Endothelial cell of umbilical vein (primary cell): ENCODE measurements around the gene CNR2. TPM values are rescaled to one million over a fixed set of nuclear protein-coding genes. Genes with fewer than 3 reads are reported as not detected.

Source experiments
- BruUV-seq: library from RNA; stranded (reverse); fragments of 400-500 nt; replicated peaks from 2 replicates; lab custom pipeline; 2021; lab: Mats Ljungman, UMichigan
- CTCF ChIA-PET: fragments of 300-600, 350-600 bp; sonication (Branson Sonifier 250); formaldehyde crosslinking; loops from one replicate; lab custom pipeline; 2021; ENCODE audit warnings: antibody characterized with exemption, inconsistent platforms; lab: Charles Lee
- POLR2A ChIA-PET: fragments of 300-600, 350-600 bp; sonication (Branson Sonifier 250); formaldehyde crosslinking; loops from one replicate; lab custom pipeline; 2021; ENCODE audit warnings: antibody characterized with exemption, inconsistent platforms; lab: Charles Lee
- DNase-seq: peaks from one replicate; pipeline ENCODE4 v3.0.0-alpha.2; 2011; ENCODE audit warnings: low read depth, low spot score
- FAIRE-seq: peaks from 2 replicates; lab custom pipeline; 2011; peaks lifted over from hg19 to GRCh38; lab: Jason Lieb, UNC
- H2AFZ ChIP-seq: 2 replicates; pipeline ENCODE4 v1.6.0; 2012; ENCODE audit warnings: low read depth, low read length, control low read depth, inconsistent platforms
- H3K27ac ChIP-seq: 2 replicates; pipeline ENCODE4 v1.5.1; 2011; ENCODE audit warnings: low read depth, mild to moderate bottlenecking, control low read depth, low read length, moderate library complexity; ENCODE audit not compliant: insufficient read depth
- H3K27me3 ChIP-seq, 2 experiments: 2 replicates each; pipeline versions ENCODE4 v1.6.0 to v1.6.1; 2011; ENCODE audit warnings: low read length in 2 of 2, mixed read lengths in 1 of 2; ENCODE audit not compliant: control insufficient read depth in 2 of 2, insufficient read depth in 2 of 2
- H3K36me3 ChIP-seq, 2 experiments: 2 replicates in 1 of 2; 3 replicates in 1 of 2; pipeline ENCODE4 v1.5.1; 2011; ENCODE audit warnings: low read length in 2 of 2, mild to moderate bottlenecking in 1 of 2, moderate library complexity in 1 of 2; ENCODE audit not compliant: control insufficient read depth in 2 of 2, insufficient read depth in 2 of 2; ENCODE audit errors: extremely low read depth in 1 of 2
- H3K4me1 ChIP-seq: 3 replicates; pipeline ENCODE4 v1.5.1; 2011; ENCODE audit warnings: mild to moderate bottlenecking, low read length; ENCODE audit not compliant: control insufficient read depth, insufficient read depth; ENCODE audit errors: extremely low read depth
- H3K4me2 ChIP-seq: 2 replicates; pipeline ENCODE4 v1.6.1; 2011; ENCODE audit warnings: low read length, control low read depth, mixed read lengths; ENCODE audit not compliant: insufficient read depth
- H3K4me3 ChIP-seq, 3 experiments: fragments of 200-600 bp in 1 of 3; sonication (generic), shearing (Covaris generic) in 1 of 3; replicated peaks in 1 of 3; 2 replicates each; pipeline ENCODE4 v1.5.1; 2011 to 2016; ENCODE audit warnings: control low read depth in 3 of 3, low read length in 3 of 3, mild to moderate bottlenecking in 2 of 3, inconsistent platforms in 1 of 3, low read depth in 1 of 3, moderate library complexity in 1 of 3; ENCODE audit not compliant: insufficient read depth in 1 of 3
- H3K79me2 ChIP-seq: 2 replicates; pipeline ENCODE4 v1.6.0; 2012; ENCODE audit warnings: low read length, inconsistent platforms; ENCODE audit not compliant: control insufficient read depth, insufficient read depth
- H3K9ac ChIP-seq: replicated peaks from 2 replicates; pipeline ENCODE3; 2011; ENCODE audit warnings: low read length, control low read depth; ENCODE audit not compliant: insufficient read depth; ENCODE audit errors: extremely low read depth
- H3K9me1 ChIP-seq: replicated peaks from 3 replicates; pipeline ENCODE4 v1.6.0; 2011; ENCODE audit warnings: mild to moderate bottlenecking, low read length; ENCODE audit not compliant: control insufficient read depth, insufficient read depth; ENCODE audit errors: extremely low read depth
- H3K9me3 ChIP-seq: replicated peaks from 2 replicates; pipeline ENCODE4 v1.5.1; 2012; ENCODE audit warnings: low read length, inconsistent platforms; ENCODE audit not compliant: control insufficient read depth, insufficient read depth
- H4K20me1 ChIP-seq: replicated peaks from 2 replicates; pipeline ENCODE3; 2011; ENCODE audit warnings: mild to moderate bottlenecking, low read length; ENCODE audit not compliant: control insufficient read depth, insufficient read depth; ENCODE audit errors: extremely low read depth
- EZH2 ChIP-seq: IDR thresholded peaks from 2 replicates; pipeline ENCODE4 v1.6.1; 2012; ENCODE audit warnings: borderline replicate concordance, low read depth, mild to moderate bottlenecking, moderate library complexity, low read length, inconsistent platforms; ENCODE audit not compliant: severe bottlenecking
- FOS ChIP-seq: IDR thresholded peaks from 2 replicates; pipeline ENCODE4 v1.6.1; 2011; ENCODE audit warnings: mild to moderate bottlenecking, low read length, moderate library complexity, borderline replicate concordance; ENCODE audit not compliant: insufficient read depth
- GATA2 ChIP-seq: IDR thresholded peaks from 2 replicates; pipeline ENCODE4 v1.7.0; 2011; ENCODE audit warnings: low read depth, mild to moderate bottlenecking, moderate library complexity, mixed read lengths, low read length; ENCODE audit not compliant: insufficient read length, insufficient read depth
- JUN ChIP-seq: IDR thresholded peaks from 2 replicates; pipeline ENCODE4 v1.6.1; 2011; ENCODE audit warnings: borderline replicate concordance, low read depth; ENCODE audit not compliant: insufficient read length, insufficient read depth
- MYC ChIP-seq: IDR thresholded peaks from one replicate; pipeline ENCODE4 v1.6.1; 2011; ENCODE audit warnings: mild to moderate bottlenecking, low read depth, low read length
- POLR2A ChIP-seq: IDR thresholded peaks from 2 replicates; pipeline ENCODE4 v1.6.1; 2012; ENCODE audit warnings: low read depth, mild to moderate bottlenecking, control low read depth, low read length
- POLR2AphosphoS5 ChIP-seq: IDR thresholded peaks from 2 replicates; pipeline ENCODE4 v1.6.1; 2012; ENCODE audit warnings: low read depth, mild to moderate bottlenecking, control low read depth, low read length, moderate library complexity; ENCODE audit not compliant: insufficient read depth
- dilution Hi-C: fragments of 300-500 bp; cut with MboI; formaldehyde crosslinking; loops from one replicate; pipeline ENCODE4 v1.15.0; 2019; ENCODE audit warnings: low sequenced_read_pairs; ENCODE audit not compliant: extremely low pct_ligation_motif_present
- intact Hi-C: fragments of 100-400 bp; cut with micrococcal nuclease; formaldehyde crosslinking; loops from one replicate; pipeline ENCODE4 v1.10.0; 2022
- polyA plus RNA-seq, 4 experiments: library from polyadenylated mRNA; depleted of rRNA in 3 of 4; stranded (reverse) in 3 of 4; unstranded in 1 of 4; fragments of >200 nt; gene quantifications; 2 replicates each; pipeline versions ENCODE4 v1.2.1 to v1.2.3, GENCODE V29; 2011 to 2012; ENCODE audit warnings: missing spikeins in 1 of 4
- total RNA-seq: library from RNA; stranded (reverse); gene quantifications from 2 replicates; pipeline ENCODE4 v1.2.3, GENCODE V29; 2021
- TF ChIP-seq, protein P1 (sequence below), 2 donors: IDR thresholded peaks; 1 replicate in 1 of 2; 2 replicates in 1 of 2; pipeline ENCODE4 v1.5.1; 2011; ENCODE audit warnings: low read length in 2 of 2, mild to moderate bottlenecking in 2 of 2, moderate library complexity in 2 of 2, control low read depth in 1 of 2, inconsistent platforms in 1 of 2, low read depth in 1 of 2; ENCODE audit not compliant: insufficient read depth in 1 of 2; ENCODE audit errors: extremely low read depth in 1 of 2
- TF ChIP-seq, protein P2 (sequence below): IDR thresholded peaks from 2 replicates; pipeline ENCODE4 v1.6.1; 2011; ENCODE audit not compliant: insufficient read depth, insufficient read length

CNR2 gene
- total and polyA plus RNA-seq, 2 donors (not counting 3 experiments of a cell fraction or from before 2014, with no cell fraction given), result not detected

DNA sequence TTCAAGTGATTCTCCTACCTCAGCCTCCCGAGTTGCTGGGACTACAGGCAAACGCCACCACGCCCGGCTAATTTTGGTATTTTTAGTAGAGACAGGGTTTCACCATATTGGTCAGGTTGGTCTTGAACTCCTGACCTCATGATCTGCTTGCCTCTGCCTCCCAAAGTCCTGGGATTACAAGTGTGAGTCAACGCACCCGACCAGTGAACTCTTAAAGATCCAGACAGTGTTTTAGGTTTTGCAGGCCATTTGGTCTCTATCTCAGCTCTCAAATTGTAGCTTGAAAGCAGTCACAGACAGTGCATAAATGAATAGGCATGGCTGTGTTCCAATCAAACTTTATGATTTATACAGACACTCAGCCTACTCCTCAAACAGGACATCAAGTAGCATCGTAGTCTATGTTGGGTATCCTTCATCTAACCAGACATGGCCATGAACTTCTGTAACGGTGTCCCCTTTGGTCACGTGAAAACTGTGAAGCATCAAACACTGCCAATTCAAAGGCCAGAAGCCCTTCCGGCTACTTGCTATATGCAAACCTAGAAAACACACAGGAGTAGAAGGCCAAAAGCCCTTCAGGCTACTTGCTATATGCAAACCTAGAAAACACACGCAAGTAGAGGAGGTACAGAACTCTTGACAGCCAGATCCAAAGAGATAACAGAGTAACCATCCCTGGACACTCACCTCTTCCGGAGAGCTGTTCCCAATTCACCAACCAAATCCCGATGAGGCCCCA is 48.2 kb downstream of the CNR2 start:
- no peak overlapping the region for H2AFZ ChIP-seq
- no peaks in the 10 kb centered on the region for H4K20me1 ChIP-seq
- no peaks in the 10 kb centered on the region for H3K9me1 ChIP-seq
- H3K4me2 ChIP-seq, result no peak overlapping the region
- peaks cover 4 to 10% of the 10 kb centered on the region in 2 experiments for H3K27me3 ChIP-seq
- no peak for DNase-seq
- H3K36me3 ChIP-seq, result no peaks in the 10 kb centered on the region
- TF ChIP-seq, protein P1, sequence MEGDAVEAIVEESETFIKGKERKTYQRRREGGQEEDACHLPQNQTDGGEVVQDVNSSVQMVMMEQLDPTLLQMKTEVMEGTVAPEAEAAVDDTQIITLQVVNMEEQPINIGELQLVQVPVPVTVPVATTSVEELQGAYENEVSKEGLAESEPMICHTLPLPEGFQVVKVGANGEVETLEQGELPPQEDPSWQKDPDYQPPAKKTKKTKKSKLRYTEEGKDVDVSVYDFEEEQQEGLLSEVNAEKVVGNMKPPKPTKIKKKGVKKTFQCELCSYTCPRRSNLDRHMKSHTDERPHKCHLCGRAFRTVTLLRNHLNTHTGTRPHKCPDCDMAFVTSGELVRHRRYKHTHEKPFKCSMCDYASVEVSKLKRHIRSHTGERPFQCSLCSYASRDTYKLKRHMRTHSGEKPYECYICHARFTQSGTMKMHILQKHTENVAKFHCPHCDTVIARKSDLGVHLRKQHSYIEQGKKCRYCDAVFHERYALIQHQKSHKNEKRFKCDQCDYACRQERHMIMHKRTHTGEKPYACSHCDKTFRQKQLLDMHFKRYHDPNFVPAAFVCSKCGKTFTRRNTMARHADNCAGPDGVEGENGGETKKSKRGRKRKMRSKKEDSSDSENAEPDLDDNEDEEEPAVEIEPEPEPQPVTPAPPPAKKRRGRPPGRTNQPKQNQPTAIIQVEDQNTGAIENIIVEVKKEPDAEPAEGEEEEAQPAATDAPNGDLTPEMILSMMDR (IDR thresholded peaks at IDR 0.05; ENCODE audit: extremely low read depth in 1 of 2, insufficient read depth in 1 of 2, low read depth in 1 of 2, low read length in 2 of 2), result no peak
- TF ChIP-seq MYC, result no peak
- TF ChIP-seq GATA2, result no peak
- no peak for TF ChIP-seq JUN
- TF ChIP-seq, protein P2, sequence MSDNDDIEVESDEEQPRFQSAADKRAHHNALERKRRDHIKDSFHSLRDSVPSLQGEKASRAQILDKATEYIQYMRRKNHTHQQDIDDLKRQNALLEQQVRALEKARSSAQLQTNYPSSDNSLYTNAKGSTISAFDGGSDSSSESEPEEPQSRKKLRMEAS, result no peak
- no peak for TF ChIP-seq POLR2AphosphoS5
- no peak for TF ChIP-seq FOS
- no peak for TF ChIP-seq POLR2A
- no peak for TF ChIP-seq EZH2
- no peak for FAIRE-seq
- H3K9me3 ChIP-seq, result no peaks in the 10 kb centered on the region
- no peak overlapping the region for H3K27ac ChIP-seq
- intact Hi-C loops (no loop called here), dilution Hi-C loops (no loop called here)
- no TSS peak for BruUV-seq
- no peak overlapping the region for H3K9ac ChIP-seq
- peaks cover 4% of the 10 kb centered on the region for H3K4me1 ChIP-seq
- no peaks in the 10 kb centered on the region for H3K79me2 ChIP-seq
- H3K4me3 ChIP-seq, result no peak overlapping the region
- ChIA-PET CTCF (interaction anchor here (0.7 to 1.4 kb wide), 5 partner anchors 10 to 152 kb away, joined by 3 to 7 read pairs (median 3); no protein-coding TSS in a partner anchor), POLR2A (no interaction called here)
